ENCODE results near the gene MGAT5.

GRCh38 chr2:134269972-134270735, 16.3 kb downstream of the MGAT5 start:
- TF ChIP-seq CTCF (IDR thresholded peaks at IDR 0.05; ENCODE audit: low read depth, low read length) (no peak), POLR2A (IDR thresholded peaks at IDR 0.05; ENCODE audit: extremely low read depth, insufficient read length) (no peak), MAX (IDR thresholded peaks at IDR 0.05; ENCODE audit: low read depth, low read length) (no peak)

All from NB4 (cell line).